GM19099 (cell line): ENCODE measurements around the gene ACBD6.

Source experiments
- POLR2A ChIP-seq: IDR thresholded peaks from 3 replicates; pipeline ENCODE4 v1.6.1; 2011; ENCODE audit warnings: low read depth; ENCODE audit not compliant: insufficient read length; ENCODE audit errors: extremely low read depth

The ACBD6 gene

DNA sequence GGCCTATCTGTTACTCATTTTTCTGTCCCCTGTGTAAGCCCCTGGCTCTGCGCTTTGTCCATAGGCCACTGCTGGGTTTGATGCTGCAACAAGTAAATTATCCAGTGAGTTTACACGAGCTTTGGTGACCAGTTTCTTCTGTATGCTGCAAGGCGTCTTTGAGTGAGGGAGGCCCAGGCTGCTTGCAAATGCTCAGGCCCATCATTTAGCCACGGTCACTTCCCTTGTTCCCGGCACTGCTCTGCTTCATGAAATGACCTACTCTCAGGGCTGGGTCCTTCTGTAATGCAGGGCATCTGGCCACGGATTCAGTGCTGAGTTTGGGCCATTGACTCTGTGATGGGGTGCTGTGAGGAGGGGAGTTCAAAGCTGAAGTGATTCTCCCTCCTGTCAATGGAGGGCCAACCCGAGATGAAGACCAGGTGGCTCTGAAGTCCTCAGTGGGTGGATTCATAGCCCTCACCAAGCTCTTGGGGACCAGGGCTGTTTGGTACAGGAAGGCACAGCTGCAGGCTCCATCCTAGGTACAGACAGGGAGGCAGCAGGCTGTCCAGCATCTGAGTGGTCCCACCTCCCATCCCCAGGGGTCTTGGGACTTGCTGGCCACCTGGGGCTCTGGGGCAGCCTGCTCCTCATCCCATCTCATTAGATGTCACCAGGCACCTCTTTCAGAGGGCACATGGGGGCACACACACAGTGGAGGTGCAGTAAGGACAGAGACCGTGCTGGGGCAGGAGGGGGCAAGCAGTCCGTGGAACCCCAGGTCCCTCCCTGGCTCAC is 250.7 kb downstream of the ACBD6 start:
- no peak for TF ChIP-seq POLR2A

GRCh38 chr1:180250883-180251509 is 251.4 kb downstream of the ACBD6 start:
- no peak for TF ChIP-seq POLR2A

DNA sequence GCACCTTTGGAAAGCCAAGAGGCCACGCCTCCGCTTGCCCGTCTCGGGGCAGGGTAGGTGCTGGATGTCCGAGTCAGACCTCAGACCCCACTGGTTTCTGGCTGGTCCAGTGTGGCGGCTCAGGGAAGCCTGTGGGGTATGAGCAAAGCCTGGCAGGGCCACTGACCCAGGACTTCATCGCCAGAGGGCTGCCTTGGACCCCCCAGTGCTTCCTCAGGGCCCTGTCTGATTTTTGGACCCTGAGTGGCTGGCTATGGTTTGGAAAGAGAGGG is 251.9 kb downstream of the ACBD6 start:
- no peak for TF ChIP-seq POLR2A

DNA sequence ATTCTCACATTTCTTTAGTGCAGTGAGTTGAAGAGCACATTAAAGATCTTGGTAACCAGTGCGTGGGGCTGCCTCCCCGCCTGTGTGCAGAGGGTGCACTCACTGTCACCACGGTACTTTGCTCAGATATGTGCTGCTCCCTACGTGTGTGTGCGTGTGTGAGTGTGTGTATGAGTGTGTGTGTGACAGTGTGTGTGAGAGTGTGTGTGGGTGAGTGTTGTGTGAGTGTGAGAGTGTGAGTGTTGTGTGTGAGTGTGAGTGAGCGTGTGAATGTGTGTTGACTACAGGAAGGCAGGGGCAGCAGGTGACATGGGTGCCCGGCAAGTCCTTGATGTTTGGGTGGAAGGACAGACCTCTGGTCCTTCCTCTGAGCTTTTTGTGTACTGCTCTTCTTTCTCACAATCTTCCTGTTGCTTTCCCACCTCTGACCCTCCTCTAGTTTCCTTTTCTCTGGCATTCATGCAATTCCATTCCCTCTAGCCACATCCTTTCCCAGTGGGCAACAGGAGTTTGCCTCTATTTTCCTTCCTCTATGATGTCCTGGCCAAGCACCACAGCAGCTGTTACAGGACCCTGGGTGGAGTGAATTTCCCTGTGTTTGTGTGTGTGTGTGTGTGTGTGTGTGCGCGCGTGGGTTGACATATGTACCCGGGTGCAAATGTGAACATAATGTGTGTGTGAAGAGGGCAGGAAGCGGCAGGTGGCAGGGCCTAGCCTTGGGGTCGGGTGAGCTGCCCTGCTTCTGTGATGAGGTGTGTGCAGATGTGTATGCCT is 252.5 kb downstream of the ACBD6 start:
- no peak for TF ChIP-seq POLR2A

DNA sequence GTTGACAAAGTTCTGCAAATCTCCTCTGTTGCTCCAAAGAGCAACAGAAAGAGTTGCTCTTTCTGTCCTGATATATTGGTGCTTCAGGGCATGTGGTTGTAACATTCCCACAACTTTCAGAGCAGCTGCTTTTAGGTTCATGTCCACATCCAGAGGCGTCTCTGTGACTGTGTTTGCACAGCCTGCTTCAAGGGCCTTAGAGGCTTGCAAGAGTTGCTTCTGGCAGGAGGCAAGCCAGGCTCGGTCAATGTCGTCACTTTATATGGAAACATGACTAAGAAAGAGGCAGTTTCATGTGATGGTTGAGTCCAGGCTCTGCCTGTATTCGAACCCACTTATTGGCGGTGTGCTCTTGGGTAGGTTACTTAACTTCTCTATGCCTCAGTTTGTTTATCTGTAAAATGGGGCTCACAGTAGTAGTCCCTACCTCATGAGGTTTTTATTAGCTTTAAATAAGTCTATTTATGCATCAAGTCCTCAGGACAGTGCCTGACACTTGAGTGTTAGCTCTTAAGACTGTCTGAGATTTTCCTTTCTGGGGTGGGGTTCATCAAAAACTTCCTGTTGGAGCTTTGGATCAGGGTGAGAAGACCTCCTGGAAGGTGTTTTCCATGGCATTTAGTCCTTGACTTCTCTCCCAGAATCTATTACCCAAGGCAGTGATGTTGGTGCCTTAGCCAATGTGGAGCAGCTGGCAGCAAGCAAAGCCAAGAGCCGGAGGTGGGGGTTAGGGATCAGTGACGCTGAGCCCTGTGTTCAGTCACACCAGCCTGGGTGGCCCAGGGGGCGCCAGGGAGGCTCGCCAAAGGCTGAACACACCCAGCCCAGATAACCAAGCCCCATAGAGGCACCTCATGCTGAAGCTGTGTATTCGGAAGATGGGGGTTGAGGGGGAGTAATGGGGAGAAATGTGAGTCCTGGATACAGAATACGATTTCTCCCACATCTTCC is 253.4 kb downstream of the ACBD6 start:
- TF ChIP-seq POLR2A, result no peak

GRCh38 chr1:180248176-180248575 is 254.2 kb downstream of the ACBD6 start:
- TF ChIP-seq POLR2A, result no peak

- no peak for TF ChIP-seq POLR2A
Measured at GRCh38 chr1:180247580-180247979, 254.8 kb downstream of the ACBD6 start.

DNA sequence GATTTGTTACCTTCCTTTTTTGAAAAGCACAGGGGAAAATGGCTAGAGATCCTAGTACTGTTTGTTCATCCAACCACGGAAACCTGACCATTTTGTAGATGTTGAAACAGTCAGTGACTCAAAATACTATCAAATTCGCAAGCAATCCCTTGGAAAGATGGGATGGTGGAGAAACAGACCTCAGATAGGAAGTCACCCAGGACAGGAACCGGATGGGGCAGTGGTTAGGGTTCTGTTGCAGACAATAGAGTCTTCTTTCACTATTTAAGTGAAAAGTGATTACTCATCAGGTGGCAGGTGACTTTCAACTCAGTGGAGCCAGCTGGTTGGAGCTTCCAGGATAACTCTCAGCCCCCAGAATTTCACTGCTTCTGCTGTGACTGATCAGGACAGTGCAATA is 255.3 kb downstream of the ACBD6 start:
- TF ChIP-seq POLR2A, result no peak

- TF ChIP-seq POLR2A, result no peak
Measured at GRCh38 chr1:180246579-180246978, 255.8 kb downstream of the ACBD6 start.

GRCh38 chr1:180244840-180245239 is 257.5 kb downstream of the ACBD6 start:
- TF ChIP-seq POLR2A, result no peak

DNA sequence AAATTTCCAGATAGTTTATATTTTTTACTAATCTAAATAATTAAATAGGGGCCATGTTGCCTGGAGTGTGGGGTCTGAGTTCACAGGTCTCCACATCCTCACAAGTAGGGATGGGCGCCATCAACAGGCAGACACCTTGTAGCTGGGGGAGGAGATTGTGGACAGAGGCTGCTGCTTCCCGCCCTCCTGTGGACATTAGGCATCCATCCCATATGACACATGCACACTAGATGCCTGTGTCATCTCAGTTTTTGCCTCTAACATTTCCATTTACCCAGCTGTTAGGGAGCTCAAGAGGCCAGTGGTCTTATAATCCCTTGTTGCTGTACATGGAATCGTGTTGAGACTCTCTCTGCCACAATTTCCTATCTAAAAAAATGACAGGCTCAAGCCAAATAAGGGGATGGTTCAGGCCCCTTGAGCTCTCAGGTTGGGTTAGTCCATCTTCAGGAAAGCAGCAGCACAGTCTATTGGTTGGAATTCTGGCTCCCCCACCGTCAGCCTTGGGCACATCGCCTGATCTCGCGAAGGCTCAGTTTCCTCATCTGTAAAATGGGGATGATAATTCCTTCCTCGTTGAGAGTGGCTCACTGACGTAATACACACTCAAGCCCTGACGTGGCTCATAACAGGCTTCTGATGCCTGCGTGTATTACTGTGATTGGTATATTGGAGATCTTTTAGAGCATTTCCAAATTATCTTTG is 258.7 kb downstream of the ACBD6 start:
- no peak for TF ChIP-seq POLR2A

- TF ChIP-seq POLR2A, result no peak
Measured at GRCh38 chr1:180241716-180242544, 260.4 kb downstream of the ACBD6 start.
